Activated T-helper 17 cell treated with anti-CD3 and anti-CD28 coated beads, Interleukin-2, amount 50 U/mL, for 72 hours (primary cell): ENCODE measurements around the gene SSH2. TPM values are rescaled to one million over a fixed set of nuclear protein-coding genes. Genes with fewer than 3 reads are reported as not detected.

Experiments used
- ATAC-seq: fragments of 150-1000 bp; cut with Tn5 transposase; replicated peaks from 2 replicates; pipeline ENCODE4 v1.10.0; 2021; ENCODE audit warnings: mild to moderate bottlenecking, moderate library complexity
- H3K27ac Mint-ChIP-seq: one replicate; pipeline ENCODE4 v1.8.0; 2022; ENCODE audit warnings: mixed read lengths
- H3K27me3 Mint-ChIP-seq: one replicate; pipeline ENCODE4 v1.8.0; 2022; ENCODE audit warnings: mixed read lengths
- H3K36me3 Mint-ChIP-seq: one replicate; pipeline ENCODE4 v1.8.0; 2022; ENCODE audit warnings: low read depth, mild to moderate bottlenecking, mixed read lengths
- H3K4me1 Mint-ChIP-seq: one replicate; pipeline ENCODE4 v1.8.0; 2022; ENCODE audit warnings: mixed read lengths
- H3K4me3 Mint-ChIP-seq: one replicate; pipeline ENCODE4 v1.8.0; 2022; ENCODE audit warnings: mild to moderate bottlenecking, mixed read lengths
- H3K9me3 Mint-ChIP-seq: one replicate; pipeline ENCODE4 v1.8.0; 2022; ENCODE audit warnings: mixed read lengths
- total RNA-seq, 2 donors: library from RNA; stranded (reverse); gene quantifications; one replicate each; pipeline ENCODE4 v1.2.3, GENCODE V29; 2022

Gene SSH2
- total RNA-seq, 2 donors from 2014 or later, result 49.7 to 50.0 TPM

DNA sequence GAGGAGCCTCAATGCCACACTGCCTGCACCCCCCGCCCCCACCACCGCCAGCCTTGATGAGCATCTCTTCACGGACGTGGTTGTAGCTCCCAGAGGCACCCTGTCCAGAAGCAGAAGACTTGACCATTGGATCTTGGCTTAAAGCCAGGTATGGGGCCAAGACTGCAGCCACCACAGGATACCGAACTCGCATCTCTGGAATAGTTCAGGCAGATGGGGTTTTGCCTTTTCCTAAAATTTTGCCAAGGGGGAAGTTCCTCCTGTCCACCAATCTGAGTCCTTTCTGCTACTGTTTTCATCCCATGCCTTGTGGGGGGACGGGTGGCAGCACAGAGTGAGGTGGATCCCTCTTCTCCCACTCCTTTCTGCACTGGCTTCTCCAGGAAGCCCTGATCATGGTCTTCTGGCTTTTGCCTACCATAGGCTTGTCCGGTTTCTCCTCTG is 308.3 kb downstream of the SSH2 start:
- peaks cover 37% of the 10 kb centered on the region for H3K4me1 Mint-ChIP-seq
- H3K36me3 Mint-ChIP-seq, result peaks cover 5% of the 10 kb centered on the region
- no peak for ATAC-seq
- H3K4me3 Mint-ChIP-seq, result peak overlapping the region; percentile 80
- no peaks in the 10 kb centered on the region for H3K9me3 Mint-ChIP-seq
- H3K27ac Mint-ChIP-seq, result no peak overlapping the region
- no peaks in the 10 kb centered on the region for H3K27me3 Mint-ChIP-seq

DNA sequence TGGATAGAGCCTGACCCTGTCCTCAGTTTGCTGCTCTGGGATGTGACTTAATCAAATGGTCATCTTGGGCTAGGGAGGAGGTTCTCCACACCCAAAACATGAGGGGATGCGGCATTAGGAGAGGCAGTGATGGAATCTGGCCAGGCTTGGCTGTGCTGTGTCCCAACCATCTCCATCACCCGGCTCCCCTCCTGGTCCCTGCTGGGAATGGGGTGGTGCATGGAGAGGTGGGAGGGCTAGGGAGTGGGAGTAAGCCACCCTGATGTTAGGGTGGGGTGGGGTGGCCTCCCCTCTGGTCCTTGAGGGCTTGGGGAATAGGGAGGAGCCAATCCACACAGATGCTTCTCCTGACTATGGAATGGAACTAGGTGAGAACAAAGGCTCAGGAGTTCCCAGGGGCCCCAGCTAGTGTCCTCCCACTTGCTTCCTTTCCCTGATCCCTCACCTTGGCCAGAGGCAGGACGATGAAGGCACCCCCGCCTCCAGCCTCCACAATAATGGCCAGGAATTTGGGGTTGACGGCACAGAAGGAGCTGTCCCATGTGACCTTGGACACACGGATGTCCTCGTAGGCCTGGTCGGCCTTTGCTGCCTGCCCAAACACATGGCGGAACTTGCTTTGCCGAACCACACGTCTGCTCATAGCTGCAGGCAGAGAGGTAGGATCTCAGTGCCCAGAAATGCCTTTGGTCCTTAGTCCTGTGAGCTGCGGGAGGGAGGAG is 309.1 kb downstream of the SSH2 start:
- no peaks in the 10 kb centered on the region for H3K9me3 Mint-ChIP-seq
- peaks cover 5% of the 10 kb centered on the region for H3K36me3 Mint-ChIP-seq
- H3K4me1 Mint-ChIP-seq, result peaks cover 41% of the 10 kb centered on the region
- H3K4me3 Mint-ChIP-seq, result peak overlapping the region; percentile 80
- H3K27ac Mint-ChIP-seq, result no peak overlapping the region
- no peaks in the 10 kb centered on the region for H3K27me3 Mint-ChIP-seq
- ATAC-seq, result no peak

DNA sequence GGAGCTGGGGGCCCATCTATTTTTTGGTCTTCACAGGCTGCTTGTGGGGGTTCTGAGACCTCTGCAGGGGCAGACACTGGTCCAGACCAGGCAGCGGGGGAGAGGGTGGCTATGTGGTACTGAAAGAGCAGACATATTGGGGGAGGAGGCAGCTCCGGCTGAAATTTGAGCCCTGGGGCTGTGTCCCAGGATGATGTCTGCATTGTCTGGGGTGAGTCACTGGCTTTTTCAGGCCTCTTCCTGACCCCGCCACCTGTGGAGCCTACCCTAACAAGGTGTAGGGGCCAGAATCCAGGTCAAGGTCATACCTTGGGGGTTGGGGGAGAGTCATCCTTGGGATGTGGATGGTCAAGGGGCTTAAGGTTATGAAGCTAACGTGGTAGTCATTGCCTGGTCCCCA is 309.8 kb downstream of the SSH2 start:
- Mint-ChIP-seq H3K27ac (no peak overlapping the region), H3K36me3 (peaks cover 5% of the 10 kb centered on the region), H3K4me1 (peaks cover 39% of the 10 kb centered on the region), H3K27me3 (no peaks in the 10 kb centered on the region), H3K9me3 (no peaks in the 10 kb centered on the region), H3K4me3 (no peak overlapping the region)
- no peak for ATAC-seq

GRCh38 chr17:29619251-29619650 is 310.8 kb downstream of the SSH2 start:
- peaks cover 36% of the 10 kb centered on the region for H3K4me1 Mint-ChIP-seq
- no peaks in the 10 kb centered on the region for H3K27me3 Mint-ChIP-seq
- H3K4me3 Mint-ChIP-seq, result peak overlapping the region; percentile 85
- H3K9me3 Mint-ChIP-seq, result no peaks in the 10 kb centered on the region
- no peaks in the 10 kb centered on the region for H3K36me3 Mint-ChIP-seq
- ATAC-seq, result no peak
- H3K27ac Mint-ChIP-seq, result no peak overlapping the region

DNA sequence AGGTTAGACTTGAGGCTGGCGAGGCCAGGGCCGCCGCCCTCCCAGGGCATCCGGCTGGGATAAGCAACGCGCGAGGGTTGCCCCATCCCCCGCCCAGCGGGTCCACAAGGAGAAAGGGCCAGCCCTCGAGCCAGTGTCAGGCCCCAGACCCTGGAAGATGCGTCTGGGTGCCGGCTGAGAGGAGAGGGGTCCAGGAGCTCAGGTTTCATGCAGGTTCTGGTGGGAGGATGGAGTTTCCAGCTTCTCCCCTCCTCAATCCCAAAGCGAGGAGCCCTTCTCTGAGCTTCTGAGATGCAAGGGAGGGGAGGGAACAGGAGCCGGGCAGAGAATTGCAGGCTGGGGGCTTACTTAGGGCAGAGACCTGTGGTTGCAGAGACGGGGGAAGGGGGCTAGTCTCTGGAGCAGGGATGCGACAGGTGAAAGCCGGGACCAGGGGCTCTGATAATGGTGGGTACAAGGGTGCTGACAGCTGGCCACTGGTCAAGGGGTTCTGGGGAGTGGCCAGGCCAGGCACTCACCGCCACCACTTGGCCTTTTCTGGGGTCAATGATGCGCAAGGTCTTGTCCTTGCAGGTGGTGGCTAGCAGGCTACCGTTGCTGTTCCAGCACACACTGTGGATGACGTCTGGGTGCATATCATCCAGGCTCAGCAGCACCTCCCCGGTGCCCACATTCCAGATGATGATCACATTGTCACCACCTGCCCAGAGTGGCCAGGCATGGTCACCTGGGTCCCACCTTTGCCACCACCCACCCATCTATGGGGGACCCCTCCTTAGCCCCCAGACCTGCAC is 311.6 kb downstream of the SSH2 start:
- Mint-ChIP-seq H3K4me3 (peak overlapping the region; percentile 85), H3K36me3 (no peaks in the 10 kb centered on the region), H3K27me3 (no peaks in the 10 kb centered on the region), H3K27ac (no peak overlapping the region), H3K4me1 (peaks cover 28% of the 10 kb centered on the region), H3K9me3 (no peaks in the 10 kb centered on the region)
- ATAC-seq, result no peak

DNA sequence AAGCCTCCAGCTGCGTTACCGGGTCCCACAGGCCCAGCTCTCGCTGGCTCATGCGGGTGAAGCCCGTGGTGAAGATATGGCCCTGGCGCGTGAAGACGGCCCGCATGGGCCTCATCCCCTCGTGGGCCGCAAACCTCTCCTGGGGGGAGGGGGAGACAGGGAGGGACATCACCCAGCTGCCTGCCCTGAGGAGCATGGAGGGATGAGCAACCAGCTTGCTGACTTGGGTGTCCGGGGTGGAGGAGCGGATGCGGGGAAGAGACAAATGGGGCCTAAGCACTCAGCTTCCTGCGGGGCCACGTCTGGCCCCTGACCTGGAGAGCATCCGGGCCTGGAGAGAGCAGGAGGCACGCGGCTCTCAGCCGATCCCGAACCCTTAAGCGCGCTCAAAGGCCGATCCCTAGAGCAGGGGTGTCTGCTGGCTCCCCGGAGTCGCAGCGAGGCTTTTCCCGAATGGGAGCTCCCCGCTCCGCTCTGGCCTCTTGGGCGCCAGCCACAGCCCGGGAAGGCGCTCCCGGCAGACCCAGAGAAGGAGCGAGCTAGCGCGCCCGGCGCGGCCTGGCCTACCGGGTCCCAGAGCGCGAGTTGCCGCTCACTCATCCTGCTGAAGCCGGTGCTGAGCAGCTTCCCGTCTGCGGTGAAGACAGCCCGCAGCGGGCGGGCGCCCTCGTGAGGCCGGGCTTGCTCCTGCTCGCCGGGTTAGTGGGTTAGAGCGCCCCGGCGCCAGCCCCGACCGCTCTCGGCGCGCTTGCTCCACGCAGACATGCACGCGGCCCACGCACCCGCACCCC is 312.4 kb downstream of the SSH2 start:
- Mint-ChIP-seq H3K27me3 (no peaks in the 10 kb centered on the region), H3K4me1 (peaks cover 23% of the 10 kb centered on the region), H3K4me3 (peak overlapping the region; percentile 85), H3K9me3 (no peaks in the 10 kb centered on the region), H3K36me3 (no peaks in the 10 kb centered on the region), H3K27ac (peak overlapping the region; percentile 52)
- peak; percentile 41 for ATAC-seq

DNA sequence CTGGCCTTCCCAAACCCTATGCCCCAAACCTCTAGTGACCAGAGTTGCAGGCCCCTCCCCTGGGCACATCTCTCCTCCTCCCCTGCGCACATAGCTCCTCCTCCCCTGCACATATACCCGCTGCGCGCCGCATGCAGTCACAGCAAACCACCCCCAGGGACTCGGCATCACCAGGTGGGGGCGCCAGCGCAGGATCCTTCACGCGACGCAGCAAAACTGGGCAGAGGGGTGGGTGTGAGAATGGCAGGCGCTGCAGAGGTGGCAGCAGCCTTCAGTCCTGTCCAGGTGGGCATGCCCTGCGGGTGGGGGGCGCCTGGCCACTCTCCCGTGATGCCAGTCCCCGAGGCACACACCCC is 312.9 kb downstream of the SSH2 start:
- Mint-ChIP-seq H3K27ac (peak overlapping the region; percentile 52), H3K36me3 (no peaks in the 10 kb centered on the region), H3K9me3 (no peaks in the 10 kb centered on the region), H3K4me1 (peaks cover 23% of the 10 kb centered on the region), H3K4me3 (peak overlapping the region; percentile 85), H3K27me3 (no peaks in the 10 kb centered on the region)
- peak; percentile 79 for ATAC-seq

DNA sequence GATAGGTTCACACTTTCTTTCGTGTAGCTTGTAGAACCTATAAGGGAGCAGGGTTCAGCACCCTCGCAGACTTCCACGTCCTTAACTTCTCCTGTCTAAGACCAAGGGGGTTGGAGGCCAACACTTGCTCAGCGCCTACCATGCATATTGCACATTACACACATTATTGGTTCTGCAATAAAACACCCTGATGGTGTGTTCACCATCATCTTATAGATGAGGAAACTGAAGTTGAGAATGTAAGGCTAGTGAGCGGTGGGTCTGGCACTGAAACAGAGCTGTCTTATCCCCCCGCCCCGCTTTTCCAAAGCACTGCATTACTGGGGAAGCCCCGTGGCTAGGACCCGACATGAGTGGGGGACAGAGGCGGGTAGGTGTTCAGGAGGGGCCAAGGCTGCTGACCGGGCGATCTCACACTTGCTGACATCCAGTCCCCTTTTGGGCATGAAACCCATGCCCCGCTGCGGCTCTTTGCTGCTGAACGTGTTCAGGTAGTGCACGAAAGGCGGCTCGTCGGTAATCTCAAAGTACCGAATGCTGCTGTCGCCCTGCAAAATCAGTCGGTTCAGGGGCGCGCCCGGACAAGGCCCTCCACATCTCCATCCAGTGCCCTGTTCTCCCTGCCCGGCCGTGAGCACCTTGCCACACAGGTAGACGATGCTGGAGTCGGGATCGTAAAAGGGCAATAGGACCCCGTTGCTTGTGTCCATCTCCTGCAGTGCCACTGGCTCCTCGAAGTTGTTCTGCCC is 313.6 kb downstream of the SSH2 start:
- no peak for ATAC-seq
- Mint-ChIP-seq H3K36me3 (no peaks in the 10 kb centered on the region), H3K9me3 (no peaks in the 10 kb centered on the region), H3K4me1 (peaks cover 23% of the 10 kb centered on the region), H3K27ac (peak overlapping the region; percentile 52), H3K4me3 (peak overlapping the region; percentile 85), H3K27me3 (no peaks in the 10 kb centered on the region)

GRCh38 chr17:29615492-29616299 is 314.3 kb downstream of the SSH2 start:
- ATAC-seq, result peak; percentile 73
- Mint-ChIP-seq H3K27me3 (no peaks in the 10 kb centered on the region), H3K4me1 (peaks cover 23% of the 10 kb centered on the region), H3K27ac (peak overlapping the region; percentile 76), H3K36me3 (no peaks in the 10 kb centered on the region), H3K4me3 (peak overlapping the region; percentile 85), H3K9me3 (no peaks in the 10 kb centered on the region)

DNA sequence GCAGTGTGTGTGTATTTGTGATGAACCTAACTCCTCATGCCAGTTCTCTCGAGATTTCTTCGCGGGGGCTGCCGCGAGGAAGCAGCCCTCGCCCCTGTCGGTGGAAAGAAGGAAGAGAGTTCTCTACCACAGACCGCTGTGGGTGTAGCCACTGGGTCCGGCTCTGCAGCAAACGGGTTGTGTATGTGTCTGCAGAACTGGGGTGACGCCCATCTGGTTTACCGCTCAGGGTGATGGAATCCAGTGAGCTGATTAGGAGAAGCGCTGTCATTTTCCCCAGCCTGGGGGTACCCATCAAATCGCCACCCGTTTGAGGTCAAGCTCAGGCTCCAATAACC is 315.0 kb downstream of the SSH2 start:
- Mint-ChIP-seq H3K36me3 (no peaks in the 10 kb centered on the region), H3K27ac (peak overlapping the region; percentile 76), H3K9me3 (no peaks in the 10 kb centered on the region), H3K4me3 (peak overlapping the region; percentile 85), H3K27me3 (no peaks in the 10 kb centered on the region), H3K4me1 (peaks cover 23% of the 10 kb centered on the region)
- peak; percentile 13 for ATAC-seq

GRCh38 chr17:29614349-29615047 is 315.5 kb downstream of the SSH2 start:
- Mint-ChIP-seq H3K9me3 (no peaks in the 10 kb centered on the region), H3K4me3 (peak overlapping the region; percentile 85), H3K4me1 (peaks cover 23% of the 10 kb centered on the region), H3K27me3 (no peaks in the 10 kb centered on the region), H3K27ac (peak overlapping the region; percentile 76), H3K36me3 (no peaks in the 10 kb centered on the region)
- ATAC-seq, result no peak

DNA sequence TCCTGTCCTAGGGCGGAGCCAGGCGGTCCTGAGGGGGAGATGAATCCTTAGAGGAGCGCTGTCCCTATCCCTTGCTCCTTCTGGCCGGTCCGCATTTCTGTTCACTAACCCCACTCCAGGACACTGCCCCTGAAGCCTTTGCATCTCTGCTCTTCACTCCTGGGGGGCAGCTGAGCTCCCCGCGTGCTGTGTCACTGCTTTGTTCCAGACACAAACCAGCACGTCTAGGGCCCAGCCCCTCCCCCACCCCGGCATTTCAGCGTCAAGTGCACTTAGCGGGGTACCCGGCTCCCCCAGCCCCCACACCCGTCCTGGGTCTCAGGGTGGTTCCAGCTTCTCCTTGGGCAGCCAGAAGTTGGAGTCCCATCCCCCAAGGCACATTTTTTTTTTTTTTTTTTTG is 316.2 kb downstream of the SSH2 start:
- Mint-ChIP-seq H3K4me3 (peak overlapping the region; percentile 85), H3K27me3 (no peaks in the 10 kb centered on the region), H3K27ac (no peak overlapping the region), H3K9me3 (no peaks in the 10 kb centered on the region), H3K4me1 (peaks cover 23% of the 10 kb centered on the region), H3K36me3 (no peaks in the 10 kb centered on the region)
- ATAC-seq, result no peak

GRCh38 chr17:29613352-29613837 is 316.6 kb downstream of the SSH2 start:
- Mint-ChIP-seq H3K4me1 (peaks cover 23% of the 10 kb centered on the region), H3K27me3 (no peaks in the 10 kb centered on the region), H3K9me3 (no peaks in the 10 kb centered on the region), H3K36me3 (no peaks in the 10 kb centered on the region), H3K4me3 (peak overlapping the region; percentile 85), H3K27ac (no peak overlapping the region)
- ATAC-seq, result peak; percentile 55
